ENCODE measurements around the gene GADL1. TPM values are rescaled to one million over a fixed set of nuclear protein-coding genes. Genes with fewer than 3 reads are reported as not detected.

Gene GADL1
- total RNA-seq, 2 experiments from 2014 or later, result not detected

DNA sequence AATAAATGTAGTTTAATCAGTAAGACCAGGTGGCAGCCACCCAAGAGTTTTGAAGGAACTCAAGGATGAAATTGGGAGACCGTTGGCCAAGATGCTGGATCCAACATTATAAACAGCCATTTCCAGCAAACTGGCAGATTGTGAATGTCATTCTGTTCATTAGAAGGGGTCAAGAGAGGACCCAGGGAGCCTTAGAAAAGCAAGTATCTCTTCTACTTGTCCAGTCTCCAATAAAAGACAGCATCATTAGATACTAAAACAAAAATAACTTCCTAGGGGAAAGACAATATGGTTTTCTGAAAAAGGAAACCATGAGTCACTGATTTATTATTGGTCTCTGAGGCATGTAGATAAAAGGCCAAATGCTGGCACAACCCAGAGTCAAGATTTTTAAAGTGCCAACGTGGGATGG, 67.9 kb downstream of the GADL1 start:
- Mint-ChIP-seq H3K4me3 (no peak overlapping the region), H3K27ac (no peak overlapping the region), H3K36me3 (ENCODE audit: low read depth) (no peaks in the 10 kb centered on the region), H3K9me3 (no peaks in the 10 kb centered on the region), H3K27me3 (peaks cover 6% of the 10 kb centered on the region), H3K4me1 (no peaks in the 10 kb centered on the region)
- CTCF ChIA-PET, result no interaction called here
- no peak for DNase-seq
- POLR2A ChIA-PET, result no interaction called here

GRCh38 chr3:30819067-30819798, 75.2 kb downstream of the GADL1 start:
- H3K4me1 Mint-ChIP-seq, result peaks cover 3% of the 10 kb centered on the region
- ChIA-PET POLR2A (no interaction called here), CTCF (no interaction called here)
- peaks cover 4% of the 10 kb centered on the region for H3K27me3 Mint-ChIP-seq
- no peak overlapping the region for H3K4me3 Mint-ChIP-seq
- no peaks in the 10 kb centered on the region for H3K36me3 Mint-ChIP-seq (ENCODE audit: low read depth)
- H3K27ac Mint-ChIP-seq, result no peak overlapping the region
- DNase-seq, result no peak
- H3K9me3 Mint-ChIP-seq, result no peaks in the 10 kb centered on the region

GRCh38 chr3:30813734-30814133, 80.7 kb downstream of the GADL1 start:
- H3K9me3 Mint-ChIP-seq, result no peaks in the 10 kb centered on the region
- H3K36me3 Mint-ChIP-seq (ENCODE audit: low read depth), result no peaks in the 10 kb centered on the region
- DNase-seq, result no peak
- ChIA-PET POLR2A (no interaction called here), CTCF (no interaction called here)
- no peak overlapping the region for H3K4me3 Mint-ChIP-seq
- no peak overlapping the region for H3K27ac Mint-ChIP-seq
- H3K4me1 Mint-ChIP-seq, result no peaks in the 10 kb centered on the region
- H3K27me3 Mint-ChIP-seq, result peaks cover 3% of the 10 kb centered on the region

DNA sequence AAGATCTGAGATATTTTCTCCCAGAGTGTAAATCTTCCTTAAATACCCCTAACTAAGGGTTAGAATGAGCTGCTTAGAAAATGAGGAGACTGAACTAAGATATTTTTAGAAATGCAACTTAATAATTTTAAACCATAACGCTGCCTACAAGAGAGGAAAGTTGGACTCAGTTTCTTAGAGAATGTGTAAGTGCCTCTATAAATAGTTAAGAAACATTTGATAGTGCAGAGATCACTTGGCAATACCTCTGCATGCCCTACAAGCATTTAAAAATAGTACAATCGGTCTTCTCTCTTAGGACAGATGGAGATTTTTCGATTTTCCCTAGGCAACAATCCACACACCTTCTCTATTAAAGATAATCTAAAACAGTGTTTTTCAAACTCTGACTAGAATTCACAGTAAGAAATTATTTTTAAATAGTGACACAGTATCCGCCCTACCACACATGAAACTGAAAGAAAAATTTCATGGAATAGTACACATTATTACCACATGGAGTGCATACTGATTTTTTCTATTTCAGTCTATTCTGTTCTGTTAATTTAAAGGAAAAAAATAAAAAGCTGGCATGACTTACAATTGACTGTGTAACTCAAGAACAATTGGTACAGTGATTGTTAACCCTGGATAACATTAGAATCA, 83.2 kb downstream of the GADL1 start:
- Mint-ChIP-seq H3K27me3 (peaks cover 3% of the 10 kb centered on the region), H3K9me3 (no peaks in the 10 kb centered on the region), H3K36me3 (ENCODE audit: low read depth) (no peaks in the 10 kb centered on the region), H3K27ac (no peak overlapping the region), H3K4me3 (no peak overlapping the region), H3K4me1 (no peaks in the 10 kb centered on the region)
- no peak for DNase-seq
- CTCF ChIA-PET, result no interaction called here
- POLR2A ChIA-PET, result no interaction called here

- Mint-ChIP-seq H3K27me3 (peaks cover 3% of the 10 kb centered on the region), H3K9me3 (no peaks in the 10 kb centered on the region), H3K36me3 (ENCODE audit: low read depth) (no peaks in the 10 kb centered on the region), H3K4me1 (no peaks in the 10 kb centered on the region), H3K4me3 (no peak overlapping the region), H3K27ac (no peak overlapping the region)
- DNase-seq, result no peak
- ChIA-PET CTCF (no interaction called here), POLR2A (no interaction called here)
Measured at GRCh38 chr3:30810625-30811024, 83.8 kb downstream of the GADL1 start.

DNA sequence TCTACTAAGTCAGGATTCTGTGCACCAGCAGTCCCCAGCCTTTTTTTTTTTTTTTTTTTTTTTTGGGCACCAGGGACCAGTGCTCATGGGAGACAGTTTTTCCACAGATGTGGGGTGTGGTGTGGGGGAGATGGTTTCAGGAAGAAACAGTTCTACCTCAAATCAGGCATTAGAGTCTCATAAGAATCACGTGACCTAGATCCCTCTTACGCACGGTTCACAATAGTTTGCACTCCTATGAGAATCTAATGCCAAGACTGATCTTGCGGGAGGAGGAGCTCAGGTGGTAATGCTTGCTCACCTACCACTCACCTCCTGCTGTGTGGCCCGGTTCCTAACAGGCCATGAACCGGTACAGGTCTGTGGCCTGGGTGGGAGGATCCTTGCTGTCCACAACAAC, 88.8 kb downstream of the GADL1 start:
- ChIA-PET POLR2A (no interaction called here), CTCF (no interaction called here)
- Mint-ChIP-seq H3K9me3 (no peaks in the 10 kb centered on the region), H3K36me3 (ENCODE audit: low read depth) (no peaks in the 10 kb centered on the region), H3K27ac (no peak overlapping the region), H3K27me3 (peaks cover 3% of the 10 kb centered on the region), H3K4me3 (no peak overlapping the region), H3K4me1 (no peaks in the 10 kb centered on the region)
- DNase-seq, result no peak

DNA sequence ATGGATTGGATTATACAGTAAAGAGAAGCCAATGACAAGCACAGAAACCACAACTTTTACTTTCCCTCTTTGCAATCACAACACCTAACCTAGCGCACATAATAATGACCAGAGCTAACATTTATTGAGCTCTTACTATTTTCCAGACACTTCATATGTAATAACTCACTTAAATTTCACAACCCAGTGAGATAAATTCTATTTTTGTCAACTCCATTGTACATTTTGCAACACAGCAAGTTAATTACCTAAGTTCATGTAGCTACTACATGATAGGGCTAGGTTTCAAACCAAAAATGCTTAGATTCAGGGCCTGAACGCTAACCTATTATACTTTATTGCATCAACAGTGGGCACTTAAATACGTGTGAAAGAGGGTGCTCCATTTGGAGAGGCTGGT, 89.5 kb downstream of the GADL1 start:
- ChIA-PET POLR2A (no interaction called here), CTCF (no interaction called here)
- H3K36me3 Mint-ChIP-seq (ENCODE audit: low read depth), result no peaks in the 10 kb centered on the region
- peaks cover under 1% of the 10 kb centered on the region for H3K27me3 Mint-ChIP-seq
- DNase-seq, result no peak
- no peak overlapping the region for H3K4me3 Mint-ChIP-seq
- no peak overlapping the region for H3K27ac Mint-ChIP-seq
- no peaks in the 10 kb centered on the region for H3K9me3 Mint-ChIP-seq
- no peaks in the 10 kb centered on the region for H3K4me1 Mint-ChIP-seq

- CTCF ChIA-PET, result no interaction called here
- Mint-ChIP-seq H3K27ac (no peak overlapping the region), H3K36me3 (ENCODE audit: low read depth) (no peaks in the 10 kb centered on the region), H3K4me3 (no peak overlapping the region), H3K4me1 (no peaks in the 10 kb centered on the region), H3K9me3 (no peaks in the 10 kb centered on the region), H3K27me3 (no peaks in the 10 kb centered on the region)
- POLR2A ChIA-PET, result no interaction called here
- no peak for DNase-seq
Measured at GRCh38 chr3:30795176-30795575, 99.3 kb downstream of the GADL1 start.

DNA sequence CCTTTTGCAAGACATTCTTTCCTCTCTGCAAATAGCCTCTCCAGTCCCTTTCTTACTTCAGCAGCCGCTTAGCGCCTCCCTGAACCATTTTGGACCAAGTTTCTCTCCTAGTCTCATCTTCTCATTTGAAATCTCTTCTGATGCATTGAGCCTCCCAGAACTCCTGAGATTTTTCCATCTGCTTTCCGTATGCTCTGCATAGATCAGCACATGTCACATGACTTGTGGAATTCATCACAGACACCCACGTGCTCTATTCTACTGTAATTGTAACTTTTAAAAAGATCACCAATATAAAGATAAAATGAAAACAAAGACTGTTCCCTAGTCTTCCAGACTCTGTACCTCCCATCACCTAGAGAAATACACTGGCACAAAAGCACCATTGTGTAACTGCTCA, 100.7 kb downstream of the GADL1 start:
- Mint-ChIP-seq H3K4me3 (no peak overlapping the region), H3K27ac (no peak overlapping the region), H3K9me3 (no peaks in the 10 kb centered on the region), H3K36me3 (ENCODE audit: low read depth) (no peaks in the 10 kb centered on the region), H3K4me1 (no peaks in the 10 kb centered on the region), H3K27me3 (no peaks in the 10 kb centered on the region)
- ChIA-PET POLR2A (no interaction called here), CTCF (no interaction called here)
- no peak for DNase-seq

- H3K9me3 Mint-ChIP-seq, result no peaks in the 10 kb centered on the region
- H3K36me3 Mint-ChIP-seq (ENCODE audit: low read depth), result no peaks in the 10 kb centered on the region
- ChIA-PET POLR2A (no interaction called here), CTCF (no interaction called here)
- no peak overlapping the region for H3K27ac Mint-ChIP-seq
- no peak for DNase-seq
- H3K4me1 Mint-ChIP-seq, result no peaks in the 10 kb centered on the region
- H3K27me3 Mint-ChIP-seq, result no peaks in the 10 kb centered on the region
- no peak overlapping the region for H3K4me3 Mint-ChIP-seq
Measured at GRCh38 chr3:30790150-30790549, 104.3 kb downstream of the GADL1 start.

DNA sequence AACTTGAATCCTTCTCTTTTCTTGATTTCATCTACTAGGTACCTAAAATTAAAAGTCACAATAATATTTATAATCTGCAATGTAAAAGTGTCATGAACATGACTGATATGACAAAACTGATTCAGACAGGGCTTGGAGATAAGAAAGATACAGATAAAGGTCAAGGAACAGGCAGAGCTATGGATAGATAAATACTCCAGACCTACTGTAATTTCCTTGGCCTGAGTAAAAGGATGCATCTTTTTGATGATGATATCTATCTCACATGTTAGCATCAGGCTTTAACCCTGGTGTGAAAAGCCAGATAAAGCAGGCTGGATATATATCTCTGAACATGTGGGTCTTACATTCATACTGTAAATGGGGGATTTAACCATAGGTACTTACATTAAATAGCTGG, 108.1 kb downstream of the GADL1 start:
- H3K4me1 Mint-ChIP-seq, result no peaks in the 10 kb centered on the region
- no peak for DNase-seq
- H3K4me3 Mint-ChIP-seq, result no peak overlapping the region
- H3K36me3 Mint-ChIP-seq (ENCODE audit: low read depth), result no peaks in the 10 kb centered on the region
- no peak overlapping the region for H3K27ac Mint-ChIP-seq
- H3K9me3 Mint-ChIP-seq, result no peaks in the 10 kb centered on the region
- POLR2A ChIA-PET, result no interaction called here
- CTCF ChIA-PET, result no interaction called here
- H3K27me3 Mint-ChIP-seq, result peaks cover 8% of the 10 kb centered on the region

GRCh38 chr3:30779686-30780287, 114.7 kb downstream of the GADL1 start:
- Mint-ChIP-seq H3K27me3 (peaks cover 9% of the 10 kb centered on the region), H3K4me1 (no peaks in the 10 kb centered on the region), H3K9me3 (no peaks in the 10 kb centered on the region), H3K27ac (no peak overlapping the region), H3K4me3 (no peak overlapping the region), H3K36me3 (ENCODE audit: low read depth) (no peaks in the 10 kb centered on the region)
- ChIA-PET POLR2A (no interaction called here), CTCF (interaction anchor here (0.7 to 2.8 kb wide), 2 partner anchors 10 to 1045 kb away, joined by 3 to 10 read pairs; no protein-coding TSS in a partner anchor)
- DNase-seq, result no peak

DNA sequence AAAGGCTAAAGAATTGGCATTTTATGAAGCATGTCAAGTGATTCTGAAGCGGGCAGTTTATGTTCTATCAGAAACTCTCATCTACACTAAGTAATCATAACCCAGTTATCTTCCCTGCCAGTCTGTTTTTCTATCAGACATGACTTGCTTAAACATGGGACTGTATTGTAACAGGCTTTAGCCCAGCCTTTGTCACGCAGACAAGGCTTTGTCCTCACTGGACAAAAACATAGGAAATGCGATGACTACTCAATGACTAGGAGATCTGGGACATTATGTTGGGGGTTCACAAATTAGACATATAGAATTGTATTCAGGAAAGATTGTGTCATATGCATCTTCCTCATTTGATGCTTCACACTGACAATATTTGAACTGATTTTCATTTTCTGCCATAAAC, 115.5 kb downstream of the GADL1 start:
- no peaks in the 10 kb centered on the region for H3K9me3 Mint-ChIP-seq

More for the DNA sequence above, 115.5 kb downstream of the GADL1 start:
- no peaks in the 10 kb centered on the region for H3K4me1 Mint-ChIP-seq
- H3K4me3 Mint-ChIP-seq, result no peak overlapping the region
- H3K27me3 Mint-ChIP-seq, result peaks cover 11% of the 10 kb centered on the region
- no peak for DNase-seq
- ChIA-PET POLR2A (no interaction called here), CTCF (no interaction called here)
- H3K36me3 Mint-ChIP-seq (ENCODE audit: low read depth), result no peaks in the 10 kb centered on the region
- no peak overlapping the region for H3K27ac Mint-ChIP-seq

Data from activated CD4-positive, alpha-beta memory T cell treated with anti-CD3 and anti-CD28 coated beads, Interleukin-2, amount 10 ng/mL, durations not matched to agents 7 days and 5 days (primary cell).